Activated CD4-positive, alpha-beta T cell treated with anti-CD3 and anti-CD28 coated beads, Interleukin-2, amount 10 ng/mL, durations not matched to agents 7 days and 5 days (primary cell): ENCODE measurements around the gene MFSD8. TPM values are rescaled to one million over a fixed set of nuclear protein-coding genes. Genes with fewer than 3 reads are reported as not detected.
"Not testable (repeated sequence)": the region's sequence is repeated elsewhere in the genome, so short reads cannot be mapped to it uniquely, and the experiment has no call there.

ENCODE experiments used
- CTCF ChIA-PET: fragments of 350-600 bp; sonication (Branson Sonifier 250); formaldehyde crosslinking; loops from one replicate; lab custom pipeline; 2021; ENCODE audit warnings: antibody characterized with exemption; lab: Charles Lee
- POLR2A ChIA-PET: fragments of 350-600 bp; sonication (Branson Sonifier 250); formaldehyde crosslinking; loops from one replicate; lab custom pipeline; 2021; ENCODE audit warnings: antibody characterized with exemption; lab: Charles Lee
- DNase-seq: peaks from one replicate; pipeline ENCODE4 v3.0.0-alpha.2; 2020
- H3K27ac Mint-ChIP-seq: one replicate; pipeline ENCODE4 v1.8.0; 2021; ENCODE audit warnings: mild to moderate bottlenecking, moderate library complexity, mixed read lengths
- H3K27me3 Mint-ChIP-seq: one replicate; pipeline ENCODE4 v1.8.0; 2021; ENCODE audit warnings: mixed read lengths
- H3K36me3 Mint-ChIP-seq: one replicate; pipeline ENCODE4 v1.8.0; 2021; ENCODE audit warnings: low read depth, mixed read lengths
- H3K4me1 Mint-ChIP-seq: one replicate; pipeline ENCODE4 v1.8.0; 2021; ENCODE audit warnings: mixed read lengths
- H3K4me3 Mint-ChIP-seq: one replicate; pipeline ENCODE4 v1.8.0; 2021; ENCODE audit warnings: mild to moderate bottlenecking, moderate library complexity, mixed read lengths
- H3K9me3 Mint-ChIP-seq: one replicate; pipeline ENCODE4 v1.8.0; 2021; ENCODE audit warnings: mixed read lengths
- total RNA-seq, 2 experiments: library from RNA; stranded (reverse); gene quantifications; one replicate each; pipeline ENCODE4 v1.2.3, GENCODE V29; 2021

MFSD8 gene
- total RNA-seq, 2 experiments from 2014 or later = 18.1 to 18.7 TPM

DNA sequence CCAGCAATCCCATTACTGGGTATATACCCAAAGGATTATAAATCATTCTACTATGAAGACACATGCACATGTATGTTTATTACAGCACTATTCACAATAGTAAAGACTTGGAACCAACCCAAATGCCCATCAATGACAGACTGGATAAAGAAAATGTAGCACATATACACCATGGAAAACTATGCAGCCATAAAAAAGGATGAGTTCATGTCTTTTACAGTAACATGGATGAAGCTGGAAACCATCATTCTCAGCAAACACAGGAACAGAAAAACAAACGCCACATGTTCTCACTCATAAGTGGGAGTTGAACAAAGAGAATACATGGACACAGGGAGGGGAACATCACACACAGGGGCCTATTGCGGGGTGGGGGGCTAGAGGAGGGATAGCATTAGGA lies 39.3 kb downstream of the MFSD8 start:
- CTCF ChIA-PET = interaction anchor here (0.6 kb wide), 1 partner anchor 38 kb away, joined by 5 read pairs; no protein-coding TSS in a partner anchor
- H3K27me3 Mint-ChIP-seq, H3K9me3 Mint-ChIP-seq, H3K27ac Mint-ChIP-seq, H3K4me1 Mint-ChIP-seq, DNase-seq, H3K4me3 Mint-ChIP-seq, POLR2A ChIA-PET: not testable (repeated sequence)
- H3K36me3 Mint-ChIP-seq = peaks cover 36% of the 10 kb centered on the region

DNA sequence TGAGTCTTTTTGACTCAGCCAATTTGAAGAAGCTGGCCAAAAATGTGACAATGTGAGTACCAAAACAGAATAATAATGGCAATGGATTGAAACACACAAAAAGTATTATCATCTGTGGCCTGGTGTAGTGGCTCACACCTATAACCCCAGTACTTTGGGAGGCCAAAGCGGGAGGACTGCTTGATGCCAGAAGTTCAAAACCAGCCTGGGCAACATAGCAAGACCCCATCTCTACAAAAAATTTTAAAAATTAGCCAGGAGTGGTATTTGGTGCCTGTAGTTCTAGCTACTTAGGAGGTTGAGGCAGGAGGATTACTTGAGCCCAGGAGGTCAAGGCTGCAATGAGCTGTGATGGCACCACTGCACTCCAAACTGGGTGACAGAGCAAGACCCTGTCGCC lies 42.7 kb downstream of the MFSD8 start:
- no peak overlapping the region for H3K4me3 Mint-ChIP-seq
- no peaks in the 10 kb centered on the region for H3K27me3 Mint-ChIP-seq
- no peak overlapping the region for H3K27ac Mint-ChIP-seq
- ChIA-PET CTCF (no interaction called here), POLR2A (no interaction called here)
- peaks cover 35% of the 10 kb centered on the region for H3K36me3 Mint-ChIP-seq
- no peak for DNase-seq
- no peaks in the 10 kb centered on the region for H3K4me1 Mint-ChIP-seq
- H3K9me3 Mint-ChIP-seq = no peaks in the 10 kb centered on the region

DNA sequence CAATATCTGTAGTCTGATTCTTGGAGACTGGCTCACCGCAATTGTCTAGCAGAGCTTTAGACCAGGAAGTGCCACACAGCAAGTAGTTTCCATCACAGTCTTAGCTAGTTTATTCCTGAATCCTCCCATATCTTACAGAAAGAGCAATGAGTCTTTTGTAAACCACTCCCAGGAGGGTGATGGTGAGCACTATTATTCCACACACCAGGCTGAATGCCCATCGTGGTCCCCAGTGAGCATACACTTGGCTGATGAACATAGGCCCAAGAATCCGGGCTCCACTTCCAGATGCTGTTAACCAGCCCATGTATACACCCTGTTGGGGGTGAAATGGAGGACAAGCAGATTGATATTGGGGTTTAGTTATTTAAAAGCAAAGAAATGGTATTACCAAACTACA lies 44.5 kb downstream of the MFSD8 start:
- POLR2A ChIA-PET = no interaction called here
- peaks cover 26% of the 10 kb centered on the region for H3K36me3 Mint-ChIP-seq

DNA sequence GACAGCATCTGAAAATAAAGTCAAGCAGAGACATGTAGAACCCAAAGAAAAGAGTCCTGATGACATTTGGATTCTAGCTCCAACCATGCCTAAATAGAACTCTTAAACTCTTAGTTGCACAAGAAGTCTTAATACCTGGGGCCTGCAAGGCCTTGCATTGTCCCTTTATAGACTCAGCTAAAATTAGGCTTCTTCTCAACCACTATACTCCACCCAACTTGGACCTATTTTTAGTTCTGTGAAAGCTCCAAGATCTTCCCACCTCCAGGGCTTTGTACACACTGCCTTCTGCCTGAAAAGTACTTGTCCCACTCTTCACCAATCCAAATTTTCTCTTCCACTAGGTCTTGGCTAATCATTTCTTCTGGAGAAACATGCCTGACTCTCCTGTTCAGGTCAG lies 47.8 kb downstream of the MFSD8 start:
- ChIA-PET CTCF (interaction anchor here (0.7 kb wide), 1 partner anchor 20 kb away, joined by 3 read pairs; no protein-coding TSS in a partner anchor), POLR2A (no interaction called here)
- H3K27me3 Mint-ChIP-seq = no peaks in the 10 kb centered on the region
- H3K36me3 Mint-ChIP-seq = peaks cover 16% of the 10 kb centered on the region
- H3K27ac Mint-ChIP-seq = no peak overlapping the region
- no peaks in the 10 kb centered on the region for H3K4me1 Mint-ChIP-seq
- no peak for DNase-seq
- no peaks in the 10 kb centered on the region for H3K9me3 Mint-ChIP-seq
- H3K4me3 Mint-ChIP-seq = no peak overlapping the region

More for the DNA sequence above, 44.5 kb downstream of the MFSD8 start:
- DNase-seq = no peak
- Mint-ChIP-seq H3K27me3 (no peaks in the 10 kb centered on the region), H3K27ac (no peak overlapping the region), H3K4me1 (no peaks in the 10 kb centered on the region), H3K9me3 (no peaks in the 10 kb centered on the region), H3K4me3 (no peak overlapping the region)
- CTCF ChIA-PET = no interaction called here

DNA sequence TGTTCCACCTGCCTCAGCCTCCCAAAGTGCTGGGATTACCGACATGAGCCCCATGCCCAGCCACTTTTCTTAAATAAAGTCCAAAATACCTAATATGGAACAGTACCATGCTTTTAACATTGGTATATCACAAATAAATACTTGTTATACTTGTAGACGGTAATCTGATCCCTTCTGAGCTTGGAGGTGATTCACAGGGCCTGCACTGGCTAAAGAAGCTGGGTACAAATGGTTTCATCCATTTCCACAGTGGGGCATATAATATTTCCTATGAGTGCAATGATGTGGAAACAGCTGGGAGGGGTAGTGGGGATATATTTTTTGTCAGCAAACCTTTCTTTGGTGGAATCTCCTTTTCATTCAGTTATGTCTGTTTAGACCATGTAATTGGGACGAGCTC lies 48.5 kb downstream of the MFSD8 start:
- CTCF ChIA-PET = interaction anchor here (0.7 kb wide), 1 partner anchor 20 kb away, joined by 3 read pairs; no protein-coding TSS in a partner anchor
- Mint-ChIP-seq H3K27ac (no peak overlapping the region), H3K27me3 (no peaks in the 10 kb centered on the region), H3K36me3 (peaks cover 16% of the 10 kb centered on the region), H3K9me3 (no peaks in the 10 kb centered on the region), H3K4me1 (no peaks in the 10 kb centered on the region), H3K4me3 (no peak overlapping the region)
- POLR2A ChIA-PET = no interaction called here
- DNase-seq = no peak

DNA sequence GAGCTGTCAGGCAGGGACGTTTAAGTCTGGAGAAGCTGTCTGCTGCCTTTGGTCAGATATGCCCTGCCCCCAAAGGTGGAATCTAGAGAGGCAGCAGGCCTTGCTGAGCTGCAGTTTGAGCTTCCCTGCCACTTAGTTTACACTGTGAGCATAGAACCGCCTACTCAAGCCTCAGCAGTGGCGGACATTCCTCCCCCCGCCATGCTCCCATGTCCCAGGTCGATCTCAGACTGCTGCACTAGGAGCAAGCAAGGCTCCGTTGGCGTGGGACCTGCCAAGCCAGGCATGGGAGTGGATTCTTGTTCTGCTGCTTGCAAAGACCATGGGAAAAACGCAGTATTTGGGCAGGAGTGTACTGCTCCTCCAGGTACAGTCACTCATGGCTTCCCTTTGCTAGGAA lies 59.9 kb downstream of the MFSD8 start:
- Mint-ChIP-seq H3K27ac (no peak overlapping the region), H3K36me3 (peaks cover 17% of the 10 kb centered on the region), H3K9me3 (no peaks in the 10 kb centered on the region), H3K4me3 (no peak overlapping the region), H3K4me1 (no peaks in the 10 kb centered on the region), H3K27me3 (no peaks in the 10 kb centered on the region)
- CTCF ChIA-PET = no interaction called here
- POLR2A ChIA-PET = no interaction called here
- no peak for DNase-seq

DNA sequence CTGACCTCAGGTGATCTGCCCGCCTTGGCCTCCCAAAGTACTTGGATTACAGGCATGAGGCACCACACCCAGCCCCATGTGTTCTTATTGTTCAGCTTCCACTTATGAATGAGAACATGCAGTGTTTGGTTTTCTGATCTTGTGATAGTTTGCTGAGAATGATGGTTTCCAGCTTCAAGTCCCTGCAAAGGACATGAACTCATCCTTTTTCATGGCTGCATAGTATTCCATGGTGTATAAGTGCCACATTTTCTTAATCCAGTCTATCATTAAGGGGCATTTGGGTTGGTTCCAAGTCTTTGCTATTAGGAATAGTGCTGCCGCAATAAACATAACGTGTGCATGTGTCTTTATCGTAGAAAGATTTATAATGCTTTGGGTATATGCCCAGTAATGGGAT lies 65.3 kb downstream of the MFSD8 start:
- POLR2A ChIA-PET, CTCF ChIA-PET, H3K4me1 Mint-ChIP-seq, H3K27me3 Mint-ChIP-seq, H3K27ac Mint-ChIP-seq, DNase-seq, H3K4me3 Mint-ChIP-seq, H3K9me3 Mint-ChIP-seq: not testable (repeated sequence)
- peaks cover 50% of the 10 kb centered on the region for H3K36me3 Mint-ChIP-seq

DNA sequence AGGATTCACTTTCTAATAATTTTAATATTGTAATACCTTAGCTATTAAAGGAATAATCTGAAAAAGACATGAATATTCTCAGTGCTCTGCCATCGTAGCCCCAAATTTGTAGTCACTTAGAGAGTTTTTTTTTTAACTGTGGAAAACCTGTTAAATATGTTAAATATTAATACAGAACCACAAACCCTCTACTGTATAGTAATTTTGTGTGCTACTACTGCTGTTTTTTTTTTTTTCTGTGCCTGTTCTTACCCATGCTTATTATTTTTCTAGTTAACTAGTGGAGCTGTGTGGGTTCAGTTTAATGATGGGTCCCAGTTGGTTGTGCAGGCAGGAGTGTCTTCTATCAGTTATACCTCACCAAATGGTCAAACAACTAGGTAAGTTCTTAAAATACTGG lies 68.4 kb downstream of the MFSD8 start:
- Mint-ChIP-seq H3K27ac (no peak overlapping the region), H3K9me3 (no peaks in the 10 kb centered on the region), H3K36me3 (peaks cover 57% of the 10 kb centered on the region), H3K27me3 (no peaks in the 10 kb centered on the region), H3K4me3 (no peak overlapping the region), H3K4me1 (peaks cover 4% of the 10 kb centered on the region)
- DNase-seq = no peak
- POLR2A ChIA-PET = no interaction called here
- CTCF ChIA-PET = interaction anchor here (0.5 to 0.7 kb wide), 2 partner anchors 74 to 403 kb away, joined by 3 to 4 read pairs; no protein-coding TSS in a partner anchor

DNA sequence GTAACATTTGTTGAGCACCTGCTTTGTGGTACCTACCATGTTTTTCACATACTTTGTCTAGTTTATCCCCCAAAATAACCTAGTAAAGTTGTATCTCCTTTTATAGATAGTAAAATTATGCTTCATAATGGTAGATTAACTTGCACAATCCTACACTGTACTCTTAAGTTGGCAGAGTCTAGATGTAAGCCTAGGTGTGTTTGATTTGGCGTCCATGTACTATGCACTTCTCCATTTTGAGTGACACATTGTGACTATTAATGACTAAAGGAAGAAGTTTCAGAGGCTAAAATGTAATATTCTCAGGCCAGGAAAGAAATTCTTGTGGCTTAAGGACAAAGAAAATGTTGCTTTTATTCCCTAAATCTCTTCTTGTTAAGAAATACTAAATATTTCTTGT lies 68.9 kb downstream of the MFSD8 start:
- H3K27ac Mint-ChIP-seq = no peak overlapping the region
- H3K9me3 Mint-ChIP-seq = no peaks in the 10 kb centered on the region
- POLR2A ChIA-PET = no interaction called here
- H3K4me3 Mint-ChIP-seq = no peak overlapping the region
- peaks cover 56% of the 10 kb centered on the region for H3K36me3 Mint-ChIP-seq
- H3K27me3 Mint-ChIP-seq = no peaks in the 10 kb centered on the region
- H3K4me1 Mint-ChIP-seq = peaks cover 4% of the 10 kb centered on the region
- CTCF ChIA-PET = interaction anchor here (0.5 to 0.7 kb wide), 2 partner anchors 74 to 403 kb away, joined by 3 to 4 read pairs; no protein-coding TSS in a partner anchor
- DNase-seq = no peak

DNA sequence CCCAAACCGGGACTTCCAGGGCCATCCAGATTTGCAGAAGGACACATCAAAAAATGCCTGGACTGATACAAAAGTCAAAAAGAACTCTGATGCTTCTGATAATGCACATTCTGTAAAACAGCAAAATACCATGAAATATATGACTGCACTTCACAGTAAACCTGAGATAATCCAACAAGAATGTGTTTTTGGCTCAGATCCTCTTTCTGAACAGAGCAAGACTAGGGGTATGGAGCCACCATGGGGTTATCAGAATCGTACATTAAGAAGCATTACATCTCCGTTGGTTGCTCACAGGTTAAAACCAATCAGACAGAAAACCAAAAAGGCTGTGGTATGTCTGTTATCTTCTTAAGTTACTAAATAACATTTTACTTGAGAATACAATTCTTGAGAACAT lies 75.1 kb downstream of the MFSD8 start:
- no peaks in the 10 kb centered on the region for H3K27me3 Mint-ChIP-seq

DNA sequence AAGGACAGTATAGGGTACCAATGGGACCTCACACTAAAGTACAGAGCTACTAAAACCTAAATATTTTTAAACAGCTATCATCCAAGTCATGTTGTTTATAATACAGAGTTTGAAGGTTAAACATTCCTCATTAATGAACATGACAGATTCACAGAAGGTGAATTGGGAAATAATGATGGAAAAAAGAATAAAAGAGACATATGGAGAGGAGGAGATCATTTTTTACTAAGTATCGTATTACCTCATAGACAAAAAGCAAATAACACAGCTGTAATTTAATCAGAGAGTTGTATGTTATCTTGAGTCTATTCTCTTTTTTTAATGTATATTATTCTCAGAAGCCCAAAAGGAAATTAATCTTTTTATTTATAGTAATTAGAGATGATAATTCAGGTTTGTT lies 76.4 kb downstream of the MFSD8 start:
- Mint-ChIP-seq H3K36me3 (peaks cover 59% of the 10 kb centered on the region), H3K27me3 (no peaks in the 10 kb centered on the region), H3K9me3 (no peaks in the 10 kb centered on the region), H3K27ac (no peak overlapping the region), H3K4me3 (no peak overlapping the region), H3K4me1 (peaks cover 30% of the 10 kb centered on the region)
- POLR2A ChIA-PET = no interaction called here
- CTCF ChIA-PET = interaction anchor here (0.7 kb wide), 1 partner anchor 84 kb away, joined by 3 read pairs; no protein-coding TSS in a partner anchor
- no peak for DNase-seq

More for the DNA sequence above, 75.1 kb downstream of the MFSD8 start:
- H3K36me3 Mint-ChIP-seq = peaks cover 54% of the 10 kb centered on the region
- H3K9me3 Mint-ChIP-seq = no peaks in the 10 kb centered on the region
- DNase-seq = no peak
- ChIA-PET POLR2A (no interaction called here), CTCF (no interaction called here)
- peaks cover 33% of the 10 kb centered on the region for H3K4me1 Mint-ChIP-seq
- H3K27ac Mint-ChIP-seq = no peak overlapping the region
- no peak overlapping the region for H3K4me3 Mint-ChIP-seq

DNA sequence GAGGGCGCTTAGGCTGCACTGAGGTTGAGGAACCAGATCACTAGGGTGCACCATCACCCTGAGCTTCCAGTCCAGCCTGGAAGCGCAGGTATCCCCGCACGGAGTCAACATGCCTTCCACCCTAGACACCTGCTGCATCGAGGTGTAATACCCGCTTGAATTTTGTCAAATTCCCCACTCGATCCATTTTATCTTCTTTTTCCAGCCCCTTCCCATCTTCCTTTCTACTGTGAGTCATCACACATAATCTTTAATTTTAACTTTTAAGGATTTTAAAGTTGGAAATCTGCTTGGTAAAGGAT lies 83.5 kb downstream of the MFSD8 start:
- DNase-seq = no peak
- peak overlapping the region; percentile 86 for H3K4me3 Mint-ChIP-seq
- H3K27ac Mint-ChIP-seq = peak overlapping the region; percentile 95
- peaks cover 39% of the 10 kb centered on the region for H3K36me3 Mint-ChIP-seq
- H3K27me3 Mint-ChIP-seq = no peaks in the 10 kb centered on the region
- peaks cover 54% of the 10 kb centered on the region for H3K4me1 Mint-ChIP-seq
- ChIA-PET CTCF (no interaction called here), POLR2A (no interaction called here)
- H3K9me3 Mint-ChIP-seq = no peaks in the 10 kb centered on the region

DNA sequence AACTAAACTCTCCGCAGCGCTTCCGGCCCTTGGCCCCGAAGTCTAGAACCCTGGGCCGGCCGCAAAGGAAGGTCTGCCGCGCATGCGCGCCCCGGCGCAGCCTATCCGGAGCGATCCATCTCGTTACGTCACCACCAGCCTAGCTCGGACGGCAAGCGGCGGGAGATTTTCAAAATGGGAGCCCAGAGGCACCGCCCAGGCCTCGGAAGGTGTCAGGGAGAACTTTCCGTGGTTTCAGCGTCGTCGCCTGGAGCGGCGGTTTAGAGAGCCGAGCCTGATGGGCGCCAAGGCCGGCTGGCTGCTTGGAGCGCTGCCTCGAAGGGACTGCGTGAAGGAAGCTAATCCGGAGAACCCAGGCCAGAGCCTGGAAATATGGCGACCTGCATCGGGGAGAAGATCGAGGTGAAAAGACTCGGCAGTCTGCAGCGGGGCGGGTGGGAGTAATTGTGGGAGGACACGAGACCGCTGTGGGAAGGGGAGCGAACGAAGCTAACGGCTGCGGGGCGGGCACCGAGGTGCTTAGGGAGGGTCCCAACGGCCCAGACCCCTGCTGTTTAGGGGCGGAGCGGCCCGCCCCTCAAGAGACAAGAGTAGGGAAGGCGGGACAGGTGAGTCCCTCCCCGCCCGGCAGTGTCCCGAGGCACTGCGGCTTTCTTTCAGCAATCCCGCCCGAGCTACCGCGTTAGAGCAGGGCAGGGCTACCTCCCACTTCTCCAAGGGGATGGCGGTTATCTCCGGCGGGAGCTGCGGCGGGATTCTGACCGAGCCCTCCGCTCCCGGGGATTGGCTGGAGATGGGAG lies 84.0 kb downstream of the MFSD8 start, which contains the start of gene PLK4:
TSS of gene PLK4 (plus strand) at position 131 of the 800 bp plus-strand sequence. CDS start at position 373, 242 bp downstream.
- Mint-ChIP-seq H3K9me3 (no peaks in the 10 kb centered on the region), H3K27ac (peak within 1 kb of the TSS; percentile 95), H3K4me3 (peak within 1 kb of the TSS; percentile 86), H3K27me3 (no peaks in the 10 kb centered on the region), H3K4me1 (peaks cover 49% of the 10 kb centered on the region), H3K36me3 (peaks cover 35% of the 10 kb centered on the region)
- ChIA-PET POLR2A (no interaction called here), CTCF (no interaction called here)
- peak; percentile 96 for DNase-seq
